ENCODE data around the gene SPECC1L.

Gene SPECC1L

DNA sequence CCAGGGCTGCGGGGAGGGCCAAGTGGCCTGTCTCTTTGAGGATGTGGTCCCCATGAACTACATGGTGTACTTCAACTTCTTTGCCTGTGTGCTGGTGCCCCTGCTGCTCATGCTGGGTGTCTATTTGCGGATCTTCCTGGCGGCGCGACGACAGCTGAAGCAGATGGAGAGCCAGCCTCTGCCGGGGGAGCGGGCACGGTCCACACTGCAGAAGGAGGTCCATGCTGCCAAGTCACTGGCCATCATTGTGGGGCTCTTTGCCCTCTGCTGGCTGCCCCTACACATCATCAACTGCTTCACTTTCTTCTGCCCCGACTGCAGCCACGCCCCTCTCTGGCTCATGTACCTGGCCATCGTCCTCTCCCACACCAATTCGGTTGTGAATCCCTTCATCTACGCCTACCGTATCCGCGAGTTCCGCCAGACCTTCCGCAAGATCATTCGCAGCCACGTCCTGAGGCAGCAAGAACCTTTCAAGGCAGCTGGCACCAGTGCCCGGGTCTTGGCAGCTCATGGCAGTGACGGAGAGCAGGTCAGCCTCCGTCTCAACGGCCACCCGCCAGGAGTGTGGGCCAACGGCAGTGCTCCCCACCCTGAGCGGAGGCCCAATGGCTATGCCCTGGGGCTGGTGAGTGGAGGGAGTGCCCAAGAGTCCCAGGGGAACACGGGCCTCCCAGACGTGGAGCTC, 170.2 kb downstream of the SPECC1L start:
- H3K4me3 ChIP-seq = no peak overlapping the region
- H3K27me3 ChIP-seq = no peaks in the 10 kb centered on the region
- H3K9me3 ChIP-seq = no peaks in the 10 kb centered on the region
- H3K36me3 ChIP-seq = no peaks in the 10 kb centered on the region
- H3K4me1 ChIP-seq = peaks cover 0 to 27% (median 20%) of the 10 kb centered on the region in 4 donors
- peak; percentile 53 to 93 for DNase-seq
- intact Hi-C loops (cut with DNase I; ENCODE audit: low total_unique reads) = no loop called here
- TF ChIP-seq, protein P1, sequence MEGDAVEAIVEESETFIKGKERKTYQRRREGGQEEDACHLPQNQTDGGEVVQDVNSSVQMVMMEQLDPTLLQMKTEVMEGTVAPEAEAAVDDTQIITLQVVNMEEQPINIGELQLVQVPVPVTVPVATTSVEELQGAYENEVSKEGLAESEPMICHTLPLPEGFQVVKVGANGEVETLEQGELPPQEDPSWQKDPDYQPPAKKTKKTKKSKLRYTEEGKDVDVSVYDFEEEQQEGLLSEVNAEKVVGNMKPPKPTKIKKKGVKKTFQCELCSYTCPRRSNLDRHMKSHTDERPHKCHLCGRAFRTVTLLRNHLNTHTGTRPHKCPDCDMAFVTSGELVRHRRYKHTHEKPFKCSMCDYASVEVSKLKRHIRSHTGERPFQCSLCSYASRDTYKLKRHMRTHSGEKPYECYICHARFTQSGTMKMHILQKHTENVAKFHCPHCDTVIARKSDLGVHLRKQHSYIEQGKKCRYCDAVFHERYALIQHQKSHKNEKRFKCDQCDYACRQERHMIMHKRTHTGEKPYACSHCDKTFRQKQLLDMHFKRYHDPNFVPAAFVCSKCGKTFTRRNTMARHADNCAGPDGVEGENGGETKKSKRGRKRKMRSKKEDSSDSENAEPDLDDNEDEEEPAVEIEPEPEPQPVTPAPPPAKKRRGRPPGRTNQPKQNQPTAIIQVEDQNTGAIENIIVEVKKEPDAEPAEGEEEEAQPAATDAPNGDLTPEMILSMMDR (IDR thresholded peaks at IDR 0.05) = no peak
- H3K27ac ChIP-seq = peak overlapping the region; percentile 78 to 91

DNA sequence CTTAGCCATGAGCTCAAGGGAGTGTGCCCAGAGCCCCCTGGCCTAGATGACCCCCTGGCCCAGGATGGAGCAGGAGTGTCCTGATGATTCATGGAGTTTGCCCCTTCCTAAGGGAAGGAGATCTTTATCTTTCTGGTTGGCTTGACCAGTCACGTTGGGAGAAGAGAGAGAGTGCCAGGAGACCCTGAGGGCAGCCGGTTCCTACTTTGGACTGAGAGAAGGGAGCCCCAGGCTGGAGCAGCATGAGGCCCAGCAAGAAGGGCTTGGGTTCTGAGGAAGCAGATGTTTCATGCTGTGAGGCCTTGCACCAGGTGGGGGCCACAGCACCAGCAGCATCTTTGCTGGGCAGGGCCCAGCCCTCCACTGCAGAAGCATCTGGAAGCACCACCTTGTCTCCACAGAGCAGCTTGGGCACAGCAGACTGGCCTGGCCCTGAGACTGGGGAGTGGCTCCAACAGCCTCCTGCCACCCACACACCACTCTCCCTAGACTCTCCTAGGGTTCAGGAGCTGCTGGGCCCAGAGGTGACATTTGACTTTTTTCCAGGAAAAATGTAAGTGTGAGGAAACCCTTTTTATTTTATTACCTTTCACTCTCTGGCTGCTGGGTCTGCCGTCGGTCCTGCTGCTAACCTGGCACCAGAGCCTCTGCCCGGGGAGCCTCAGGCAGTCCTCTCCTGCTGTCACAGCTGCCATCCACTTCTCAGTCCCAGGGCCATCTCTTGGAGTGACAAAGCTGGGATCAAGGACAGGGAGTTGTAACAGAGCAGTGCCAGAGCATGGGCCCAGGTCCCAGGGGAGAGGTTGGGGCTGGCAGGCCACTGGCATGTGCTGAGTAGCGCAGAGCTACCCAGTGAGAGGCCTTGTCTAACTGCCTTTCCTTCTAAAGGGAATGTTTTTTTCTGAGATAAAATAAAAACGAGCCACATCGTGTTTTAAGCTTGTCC, 171.0 kb downstream of the SPECC1L start:
- intact Hi-C loops (cut with DNase I; ENCODE audit: low total_unique reads) = no loop called here
- peaks cover 0 to 27% (median 20%) of the 10 kb centered on the region in 4 donors for H3K4me1 ChIP-seq
- TF ChIP-seq, protein P1 (IDR thresholded peaks at IDR 0.05) = no peak

DNA sequence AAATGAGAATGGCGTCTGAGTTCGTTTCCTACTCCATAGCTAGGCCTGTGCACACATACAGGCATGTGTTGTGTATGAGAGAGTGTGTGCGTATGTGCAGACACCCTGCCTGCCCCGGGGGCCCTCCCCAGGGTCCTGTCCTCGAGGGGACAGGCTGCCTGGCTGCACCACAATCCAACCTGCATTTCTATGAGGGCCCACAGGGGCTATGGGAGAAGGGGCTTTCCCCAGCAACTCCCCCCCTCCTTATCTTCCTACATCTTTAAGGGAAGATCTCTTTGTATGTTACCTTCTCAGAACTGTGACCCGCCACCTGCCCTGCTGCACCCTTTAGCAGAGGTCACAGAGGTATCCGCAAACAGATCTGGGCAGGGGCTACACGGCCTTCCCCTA, 171.7 kb downstream of the SPECC1L start:
- Histone ChIP-seq H3K9me3 (no peaks in the 10 kb centered on the region), H3K27me3 (no peaks in the 10 kb centered on the region), H3K36me3 (no peaks in the 10 kb centered on the region), H3K4me3 (no peak overlapping the region), H3K4me1 (peaks cover 0 to 27% (median 20%) of the 10 kb centered on the region in 4 donors), H3K27ac (peak overlapping the region; percentile 78 to 91)
- no peak for DNase-seq
- TF ChIP-seq, protein P1 (IDR thresholded peaks at IDR 0.05) = no peak
- intact Hi-C loops (cut with DNase I; ENCODE audit: low total_unique reads) = no loop called here

More for the DNA sequence above, 171.0 kb downstream of the SPECC1L start:
- Histone ChIP-seq H3K9me3 (no peaks in the 10 kb centered on the region), H3K27ac (peak overlapping the region; percentile 78 to 91), H3K27me3 (no peaks in the 10 kb centered on the region), H3K4me3 (no peak overlapping the region), H3K36me3 (no peaks in the 10 kb centered on the region)
- peak in 1 of 2 donors; percentile 89 for DNase-seq

DNA sequence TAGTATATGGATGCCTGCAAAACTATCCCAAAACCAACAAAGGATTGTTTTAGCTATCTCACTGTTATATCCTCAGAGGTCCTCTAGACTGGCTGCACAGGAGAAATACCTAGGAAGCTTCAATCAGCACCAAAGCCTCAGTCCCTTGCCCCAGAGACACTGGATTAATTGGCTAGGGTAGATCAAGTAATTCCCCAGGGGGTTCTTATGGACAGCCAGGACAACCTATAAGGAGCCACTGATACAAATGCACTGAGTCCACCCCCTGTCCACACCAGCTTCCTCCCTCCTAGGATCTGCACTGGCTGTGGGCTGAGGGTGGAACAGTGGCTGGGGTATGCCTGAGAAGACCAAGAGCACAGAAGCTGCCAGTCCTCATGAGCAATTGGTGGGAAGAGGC, 173.0 kb downstream of the SPECC1L start:
- Histone ChIP-seq H3K27me3 (no peaks in the 10 kb centered on the region), H3K36me3 (no peaks in the 10 kb centered on the region), H3K9me3 (no peaks in the 10 kb centered on the region), H3K4me1 (peaks cover 0 to 27% (median 20%) of the 10 kb centered on the region in 4 donors), H3K4me3 (no peak overlapping the region), H3K27ac (no peak overlapping the region)
- DNase-seq = peak in 1 of 2 donors; percentile 3
- TF ChIP-seq, protein P1 (IDR thresholded peaks at IDR 0.05) = no peak
- intact Hi-C loops (cut with DNase I; ENCODE audit: low total_unique reads) = no loop called here

DNA sequence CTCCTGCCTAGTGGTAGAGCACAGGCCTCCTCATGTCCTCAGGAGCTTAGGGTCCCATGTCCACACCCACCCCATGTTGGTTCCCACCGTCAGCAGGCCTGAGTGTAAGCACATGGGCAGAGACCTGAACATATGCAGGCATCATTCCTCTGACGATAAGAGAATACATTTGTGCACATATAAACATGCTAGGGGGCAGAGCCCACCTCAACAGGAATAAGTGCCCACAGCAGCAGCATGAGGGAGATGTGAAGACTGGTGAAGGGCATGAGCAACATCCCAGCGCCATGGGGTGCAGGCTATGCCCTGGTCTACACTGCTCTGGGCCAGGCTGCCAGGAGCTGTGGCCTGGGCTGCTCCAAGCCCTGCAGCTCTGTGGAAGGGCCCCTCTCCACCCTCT, 173.6 kb downstream of the SPECC1L start:
- no peaks in the 10 kb centered on the region for H3K36me3 ChIP-seq
- intact Hi-C loops (cut with DNase I; ENCODE audit: low total_unique reads) = no loop called here
- H3K27ac ChIP-seq = no peak overlapping the region

More for the DNA sequence above, 173.6 kb downstream of the SPECC1L start:
- H3K4me1 ChIP-seq = peaks cover 0 to 27% (median 20%) of the 10 kb centered on the region in 4 donors
- no peaks in the 10 kb centered on the region for H3K27me3 ChIP-seq
- H3K9me3 ChIP-seq = no peaks in the 10 kb centered on the region
- DNase-seq = no peak
- TF ChIP-seq, protein P1 (IDR thresholded peaks at IDR 0.05) = no peak
- H3K4me3 ChIP-seq = no peak overlapping the region
